Calu3 (cell line): ENCODE measurements around the gene MCF2L. TPM values are rescaled to one million over a fixed set of nuclear protein-coding genes. Genes with fewer than 3 reads are reported as not detected.

Experiments
- BruUV-seq: library from RNA; stranded (reverse); fragments of 400-500 nt; replicated peaks from 2 replicates; lab custom pipeline; 2021; lab: Mats Ljungman, UMichigan
- CTCF ChIA-PET: fragments of 300-600 bp; sonication (Branson Sonifier 250); formaldehyde crosslinking; loops from one replicate; lab custom pipeline; 2022; ENCODE audit warnings: antibody characterized with exemption; lab: Charles Lee
- DNase-seq: peaks from one replicate; pipeline ENCODE4 v3.0.0; 2022
- H3K27ac Mint-ChIP-seq: one replicate; pipeline ENCODE4 v1.8.0; 2022; ENCODE audit warnings: mixed read lengths; ENCODE audit not compliant: unreplicated experiment
- H3K27me3 Mint-ChIP-seq: one replicate; pipeline ENCODE4 v1.8.0; 2022; ENCODE audit warnings: mixed read lengths; ENCODE audit not compliant: unreplicated experiment
- H3K36me3 Mint-ChIP-seq: one replicate; pipeline ENCODE4 v1.8.0; 2022; ENCODE audit warnings: mild to moderate bottlenecking, moderate library complexity, mixed read lengths; ENCODE audit not compliant: insufficient read depth, unreplicated experiment
- H3K4me1 Mint-ChIP-seq: one replicate; pipeline ENCODE4 v1.8.0; 2022; ENCODE audit warnings: mild to moderate bottlenecking, low read depth, mixed read lengths; ENCODE audit not compliant: unreplicated experiment
- H3K4me3 Mint-ChIP-seq: one replicate; pipeline ENCODE4 v1.8.0; 2022; ENCODE audit warnings: mild to moderate bottlenecking, low read depth, moderate library complexity, mixed read lengths; ENCODE audit not compliant: unreplicated experiment
- H3K9me3 Mint-ChIP-seq: one replicate; pipeline ENCODE4 v1.8.0; 2022; ENCODE audit warnings: low read depth, mixed read lengths; ENCODE audit not compliant: unreplicated experiment
- intact Hi-C: fragments of 100-400 bp; cut with micrococcal nuclease; formaldehyde crosslinking; loops from one replicate; pipeline ENCODE4 v1.10.0; 2022; ENCODE audit not compliant: unreplicated experiment
- total RNA-seq: library from RNA; stranded (reverse); gene quantifications from 2 replicates; pipeline ENCODE4 v1.2.3, GENCODE V29; 2022
- TF ChIP-seq, protein P1 (sequence below): fragments of 200-600 bp; IDR thresholded peaks from one replicate; pipeline ENCODE4 v1.8.0; 2022; ENCODE audit warnings: antibody characterized with exemption; ENCODE audit not compliant: unreplicated experiment

Gene MCF2L
- total RNA-seq, 1 experiment from 2014 or later = 12.9 TPM

DNA sequence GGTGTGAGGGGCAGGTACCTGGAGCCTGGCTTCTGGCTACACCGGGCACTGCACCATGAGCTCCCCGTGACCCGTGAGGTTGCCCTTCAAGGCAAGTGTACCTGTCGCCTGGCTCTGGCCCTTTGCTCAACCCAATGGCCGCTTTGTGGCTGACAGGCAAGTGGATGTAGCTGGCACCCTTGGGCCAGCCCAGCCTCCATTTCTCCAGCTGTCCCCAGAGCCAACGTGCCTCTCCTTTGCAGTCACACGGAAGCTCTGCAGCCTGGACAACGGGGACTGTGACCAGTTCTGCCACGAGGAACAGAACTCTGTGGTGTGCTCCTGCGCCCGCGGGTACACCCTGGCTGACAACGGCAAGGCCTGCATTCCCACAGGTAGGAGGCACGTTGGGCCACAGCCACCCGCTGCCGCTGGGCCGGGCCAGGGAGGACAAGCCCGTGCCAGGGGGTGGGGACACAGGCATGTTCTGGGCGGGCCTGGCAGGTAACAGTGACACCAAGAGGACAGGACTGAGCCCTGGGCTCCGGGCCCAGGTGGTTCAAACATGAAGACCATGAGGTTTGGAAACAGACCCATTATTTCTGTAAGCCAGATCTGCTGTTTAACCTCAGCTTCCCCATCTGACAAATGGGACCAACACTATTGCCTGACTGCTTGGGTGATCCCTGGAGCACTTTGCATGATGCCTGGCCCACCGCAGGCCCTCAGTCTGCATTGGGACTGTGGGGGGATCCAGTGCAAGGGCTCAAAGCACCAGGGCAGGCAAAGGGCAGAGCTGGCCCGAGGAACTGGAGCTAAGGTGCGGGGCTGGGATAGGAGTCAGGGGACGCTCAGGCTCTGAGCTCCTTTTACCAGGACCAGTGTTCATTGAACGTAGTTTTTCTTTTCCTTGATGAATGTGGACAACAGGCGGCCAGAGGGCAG, 171.9 kb downstream of the MCF2L start:
- BruUV-seq = no TSS peak
- Mint-ChIP-seq H3K4me3 (no peak overlapping the region), H3K4me1 (no peaks in the 10 kb centered on the region), H3K27me3 (no peaks in the 10 kb centered on the region), H3K9me3 (no peaks in the 10 kb centered on the region), H3K27ac (no peak overlapping the region), H3K36me3 (no peaks in the 10 kb centered on the region)
- TF ChIP-seq, protein P1, sequence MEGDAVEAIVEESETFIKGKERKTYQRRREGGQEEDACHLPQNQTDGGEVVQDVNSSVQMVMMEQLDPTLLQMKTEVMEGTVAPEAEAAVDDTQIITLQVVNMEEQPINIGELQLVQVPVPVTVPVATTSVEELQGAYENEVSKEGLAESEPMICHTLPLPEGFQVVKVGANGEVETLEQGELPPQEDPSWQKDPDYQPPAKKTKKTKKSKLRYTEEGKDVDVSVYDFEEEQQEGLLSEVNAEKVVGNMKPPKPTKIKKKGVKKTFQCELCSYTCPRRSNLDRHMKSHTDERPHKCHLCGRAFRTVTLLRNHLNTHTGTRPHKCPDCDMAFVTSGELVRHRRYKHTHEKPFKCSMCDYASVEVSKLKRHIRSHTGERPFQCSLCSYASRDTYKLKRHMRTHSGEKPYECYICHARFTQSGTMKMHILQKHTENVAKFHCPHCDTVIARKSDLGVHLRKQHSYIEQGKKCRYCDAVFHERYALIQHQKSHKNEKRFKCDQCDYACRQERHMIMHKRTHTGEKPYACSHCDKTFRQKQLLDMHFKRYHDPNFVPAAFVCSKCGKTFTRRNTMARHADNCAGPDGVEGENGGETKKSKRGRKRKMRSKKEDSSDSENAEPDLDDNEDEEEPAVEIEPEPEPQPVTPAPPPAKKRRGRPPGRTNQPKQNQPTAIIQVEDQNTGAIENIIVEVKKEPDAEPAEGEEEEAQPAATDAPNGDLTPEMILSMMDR = no peak
- intact Hi-C loops = no loop called here
- DNase-seq = no peak
- CTCF ChIA-PET = no interaction called here

DNA sequence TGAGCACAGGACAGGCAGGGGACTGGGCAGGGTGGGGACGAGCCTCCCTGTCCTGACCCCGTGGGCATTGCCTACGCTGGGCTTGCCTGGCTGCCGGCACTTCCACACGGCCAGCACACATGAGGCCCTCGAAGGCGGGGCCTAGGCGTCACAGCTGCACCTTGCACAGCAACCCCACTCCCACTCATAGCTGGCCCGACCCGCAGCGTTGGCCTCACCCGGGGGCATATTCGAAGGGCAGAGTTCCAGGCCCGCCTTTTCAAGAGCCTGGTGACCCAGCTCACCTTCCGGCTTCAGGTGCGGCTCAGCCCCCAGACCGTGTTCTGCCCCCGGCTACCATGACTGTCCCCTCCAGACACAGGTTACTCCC, 172.6 kb downstream of the MCF2L start:
- CTCF ChIA-PET = no interaction called here
- BruUV-seq = no TSS peak
- intact Hi-C loops = no loop called here
- no peak for DNase-seq
- H3K4me3 Mint-ChIP-seq = no peak overlapping the region
- H3K27me3 Mint-ChIP-seq = peaks cover 2% of the 10 kb centered on the region
- no peaks in the 10 kb centered on the region for H3K36me3 Mint-ChIP-seq
- no peak overlapping the region for H3K27ac Mint-ChIP-seq
- TF ChIP-seq, protein P1 = no peak
- H3K9me3 Mint-ChIP-seq = no peaks in the 10 kb centered on the region
- no peaks in the 10 kb centered on the region for H3K4me1 Mint-ChIP-seq

DNA sequence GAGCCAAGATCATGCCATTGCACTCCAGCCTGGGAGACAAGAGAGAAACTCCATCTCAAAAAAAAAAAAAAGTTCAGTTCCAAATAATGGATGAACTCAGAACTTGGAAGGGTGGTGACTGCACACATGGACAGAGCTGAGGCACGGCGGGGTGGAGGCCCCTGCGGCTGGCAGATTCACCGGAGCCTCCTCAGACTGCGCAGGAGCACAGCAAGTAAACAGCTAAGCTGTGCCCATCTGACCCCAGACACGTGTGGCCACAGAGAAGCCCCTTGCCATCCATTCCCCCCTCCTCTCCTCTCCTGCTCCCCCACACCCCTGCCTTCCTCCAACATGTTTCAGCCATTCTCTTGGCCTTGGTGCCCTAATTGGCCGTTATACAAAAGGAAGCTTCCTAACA, 173.9 kb downstream of the MCF2L start:
- CTCF ChIA-PET = no interaction called here
- TF ChIP-seq, protein P1 = no peak
- H3K4me3 Mint-ChIP-seq = no peak overlapping the region
- BruUV-seq = no TSS peak
- no peak for DNase-seq
- no peak overlapping the region for H3K27ac Mint-ChIP-seq
- H3K9me3 Mint-ChIP-seq = no peaks in the 10 kb centered on the region
- peaks cover 12% of the 10 kb centered on the region for H3K27me3 Mint-ChIP-seq
- intact Hi-C loops = no loop called here
- H3K4me1 Mint-ChIP-seq = no peaks in the 10 kb centered on the region
- no peaks in the 10 kb centered on the region for H3K36me3 Mint-ChIP-seq

DNA sequence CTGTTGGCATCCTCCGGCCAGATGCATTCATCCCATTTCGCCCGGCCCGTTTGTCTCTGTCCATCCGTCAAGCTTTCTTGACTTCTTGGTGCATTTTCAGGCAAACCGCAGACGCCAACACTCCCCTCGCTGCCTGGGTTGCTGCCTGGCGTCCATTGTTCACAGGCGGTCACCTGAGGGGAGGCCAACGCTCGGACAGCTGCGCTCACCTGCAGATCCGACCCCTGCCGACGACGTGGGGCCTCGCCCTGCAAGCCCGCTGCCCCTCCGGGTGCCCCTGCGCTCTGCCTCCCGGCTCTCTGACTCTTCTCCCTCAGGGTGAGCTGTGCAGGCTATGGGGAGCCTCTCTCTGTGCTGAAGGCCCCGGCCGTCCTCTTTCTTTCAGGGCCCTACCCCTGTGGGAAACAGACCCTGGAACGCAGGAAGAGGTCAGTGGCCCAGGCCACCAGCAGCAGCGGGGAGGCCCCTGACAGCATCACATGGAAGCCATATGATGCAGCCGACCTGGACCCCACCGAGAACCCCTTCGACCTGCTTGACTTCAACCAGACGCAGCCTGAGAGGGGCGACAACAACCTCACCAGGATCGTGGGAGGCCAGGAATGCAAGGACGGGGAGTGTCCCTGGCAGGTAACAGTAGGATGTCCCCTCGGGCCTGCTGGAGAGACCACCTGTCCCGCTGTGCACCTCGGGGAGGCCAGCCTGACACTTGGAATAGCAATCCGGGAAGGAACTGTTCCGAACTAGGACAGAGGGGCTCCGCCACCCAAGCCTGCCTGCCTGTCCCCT, 174.6 kb downstream of the MCF2L start:
- H3K36me3 Mint-ChIP-seq = no peaks in the 10 kb centered on the region
- intact Hi-C loops = no loop called here
- TF ChIP-seq, protein P1 = no peak
- CTCF ChIA-PET = no interaction called here
- H3K9me3 Mint-ChIP-seq = no peaks in the 10 kb centered on the region
- H3K27ac Mint-ChIP-seq = no peak overlapping the region
- H3K4me1 Mint-ChIP-seq = no peaks in the 10 kb centered on the region
- H3K27me3 Mint-ChIP-seq = peaks cover 12% of the 10 kb centered on the region
- DNase-seq = no peak
- no TSS peak for BruUV-seq
- H3K4me3 Mint-ChIP-seq = no peak overlapping the region
